OCI-LY3 (cell line): Measurements from ENCODE around the gene C1QTNF2.

ENCODE experiments used
- CTCF ChIP-seq: fragments of 200-600, 300-600 bp; sonication (generic); IDR thresholded peaks from 2 replicates; pipeline ENCODE4 v1.5.1; 2014; ENCODE audit warnings: antibody characterized with exemption, low read length, low read depth
- EZH2phosphoT487 ChIP-seq: fragments of 200-600 bp; shearing (Covaris generic); IDR thresholded peaks from 2 replicates; pipeline ENCODE4 v1.6.1; 2018; ENCODE audit warnings: antibody characterized with exemption, mixed run types, low read depth

GRCh38 chr5:160360310-160360709 lies 10.1 kb downstream of the C1QTNF2 start:
- no peak for TF ChIP-seq CTCF
- TF ChIP-seq EZH2phosphoT487 = no peak
